ENCODE data around the gene MSLN. TPM values are rescaled to one million over a fixed set of nuclear protein-coding genes. Genes with fewer than 3 reads are reported as not detected.

The MSLN gene
- total and polyA plus RNA-seq, 9 of the 15 experiments (the other 6 are each of a cell fraction or from before 2014, with no cell fraction given) = not detected

GRCh38 chr16:720447-720989 lies 40.0 kb upstream of the MSLN start:
- BruUV-seq (replicated peaks) = no TSS peak
- POLR2A ChIA-PET = interaction anchor here (0.5 to 2.3 kb wide), 14 partner anchors 8 to 1089 kb away, joined by 3 to 16 read pairs (median 3); no protein-coding TSS in a partner anchor
- Histone ChIP-seq H3K4me1 (replicated peaks in 1 of 2; ENCODE audit: control insufficient read depth in 2 of 2, insufficient read depth in 2 of 2, low read length in 2 of 2) (peaks cover 17 to 99% of the 10 kb centered on the region in 2 experiments; a peak in 4 of 5 replicates), H3K79me2 (ENCODE audit: control insufficient read depth, insufficient read depth, low read length) (peaks cover 54% of the 10 kb centered on the region), H3K9me1 (ENCODE audit: control insufficient read depth, insufficient read depth, low read length) (peaks cover 3% of the 10 kb centered on the region), H3K36me3 (ENCODE audit: control insufficient read depth, insufficient read depth, low read length) (peaks cover 31% of the 10 kb centered on the region; the same call in 2 of the 3 replicates), H3K27me3 (ENCODE audit: control insufficient read depth in 2 of 2, insufficient read depth in 2 of 2, low read length in 2 of 2) (no peaks in the 10 kb centered on the region), H2AFZ (ENCODE audit: low read depth, low read length) (peak overlapping the region; percentile 91), H3K27ac (ENCODE audit: extremely low read depth, low read depth, low read length) (peak overlapping the region; percentile 97), H3K4me3 (peak overlapping the region; percentile 100), H3K9ac (ENCODE audit: insufficient read depth in 1 of 2, low read depth in 2 of 2, low read length in 2 of 2) (peak overlapping the region; percentile 96 to 99), H3K4me2 (ENCODE audit: insufficient read depth, low read length) (peak overlapping the region; percentile 90), H3K9me3 (replicated peaks; ENCODE audit: control insufficient read depth, insufficient read depth, low read depth, low read length) (no peaks in the 10 kb centered on the region), H4K20me1 (replicated peaks; ENCODE audit: control insufficient read depth, insufficient read depth, low read length) (no peaks in the 10 kb centered on the region; the same call in 1 of the 2 replicates)
- 0% methylated on average over 18 of the region's 38 CpGs for WGBS (ENCODE audit: insufficient coverage, low coverage, missing lambda C conversion rate)
- in situ Hi-C loops (cut with MboI) = no loop called here
- DNase-seq (ENCODE audit: extremely low read depth in 1 of 4, low spot score in 3 of 4) (peak; percentile 62 to 91 (median 74)), ATAC-seq (peak; percentile 57), FAIRE-seq (peak; percentile 96)
- intact Hi-C loops (cut with micrococcal nuclease) = no loop called here
- CTCF ChIA-PET (ENCODE audit: low intra/inter-chr PET ratio) = no interaction called here
- TF ChIP-seq CBX8 (IDR thresholded peaks at IDR 0.05; ENCODE audit: borderline replicate concordance, extremely low read depth, low read depth, low read length, poor library complexity, severe bottlenecking) (no peak), SP2 (IDR thresholded peaks at IDR 0.05; ENCODE audit: extremely low read depth, low read depth, low read length, poor library complexity, severe bottlenecking) (no peak), BCLAF1 (IDR thresholded peaks at IDR 0.05; ENCODE audit: borderline replicate concordance in 1 of 2, control insufficient read depth in 1 of 2, low read depth in 2 of 2, low read length in 1 of 2) (no peak), MCM7 (IDR thresholded peaks at IDR 0.05) (no peak), BRF2 (IDR thresholded peaks at IDR 0.05; ENCODE audit: borderline replicate concordance, insufficient read depth, insufficient read length) (no peak), RNF2 (IDR thresholded peaks at IDR 0.05) (no peak; the same call in 1 of the 2 replicates), MAZ (CRISPR knock-in tag; conservative IDR thresholded peaks at IDR 0.05 in 1 of 2, IDR thresholded peaks at IDR 0.05 in 1 of 2) (peak in 1 of 2 experiments; percentile 72; a peak in 2 of 4 replicates)
